Coronary artery (tissue), 2 donors: Measurements from ENCODE around the gene FICD.

Source experiments
- DNase-seq: peaks from one replicate; pipeline ENCODE4 v3.0.0-alpha.2; 2017; ENCODE audit warnings: low spot score
- H3K27ac ChIP-seq, 2 donors: fragments of 200-600 bp; sonication (generic); one replicate each; pipeline ENCODE4 v1.5.1; 2016 to 2019
- H3K4me3 ChIP-seq: fragments of 200-600 bp; sonication (generic); 2 replicates; pipeline ENCODE4 v1.5.1; 2016; ENCODE audit warnings: mild to moderate bottlenecking, moderate library complexity
- TF ChIP-seq, protein P1 (sequence below): fragments of 200-600 bp; sonication (generic); IDR thresholded peaks from one replicate; pipeline ENCODE4 v1.5.1; 2019; ENCODE audit warnings: antibody characterized with exemption

Gene FICD

DNA sequence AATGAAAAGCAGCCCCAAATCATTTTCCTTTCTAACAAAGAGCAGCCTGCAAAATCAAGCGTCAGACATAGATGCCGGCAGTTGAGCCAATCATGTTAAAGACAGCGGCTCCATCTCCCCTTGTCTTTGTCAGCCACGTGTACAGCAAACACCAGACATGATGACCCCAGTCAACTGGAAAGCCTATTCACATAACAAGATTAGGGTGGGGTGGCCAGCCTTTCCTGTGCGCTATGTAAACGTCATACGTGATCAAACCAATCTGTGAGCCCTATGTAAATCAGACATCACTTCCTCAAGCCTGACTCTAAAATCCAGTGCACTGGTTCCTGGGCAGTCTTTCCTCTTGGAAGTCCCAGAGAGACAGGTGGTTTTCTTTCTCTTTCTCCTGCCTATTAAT is 9.9 kb upstream of the FICD start:
- no peak overlapping the region for H3K27ac ChIP-seq
- TF ChIP-seq, protein P1, sequence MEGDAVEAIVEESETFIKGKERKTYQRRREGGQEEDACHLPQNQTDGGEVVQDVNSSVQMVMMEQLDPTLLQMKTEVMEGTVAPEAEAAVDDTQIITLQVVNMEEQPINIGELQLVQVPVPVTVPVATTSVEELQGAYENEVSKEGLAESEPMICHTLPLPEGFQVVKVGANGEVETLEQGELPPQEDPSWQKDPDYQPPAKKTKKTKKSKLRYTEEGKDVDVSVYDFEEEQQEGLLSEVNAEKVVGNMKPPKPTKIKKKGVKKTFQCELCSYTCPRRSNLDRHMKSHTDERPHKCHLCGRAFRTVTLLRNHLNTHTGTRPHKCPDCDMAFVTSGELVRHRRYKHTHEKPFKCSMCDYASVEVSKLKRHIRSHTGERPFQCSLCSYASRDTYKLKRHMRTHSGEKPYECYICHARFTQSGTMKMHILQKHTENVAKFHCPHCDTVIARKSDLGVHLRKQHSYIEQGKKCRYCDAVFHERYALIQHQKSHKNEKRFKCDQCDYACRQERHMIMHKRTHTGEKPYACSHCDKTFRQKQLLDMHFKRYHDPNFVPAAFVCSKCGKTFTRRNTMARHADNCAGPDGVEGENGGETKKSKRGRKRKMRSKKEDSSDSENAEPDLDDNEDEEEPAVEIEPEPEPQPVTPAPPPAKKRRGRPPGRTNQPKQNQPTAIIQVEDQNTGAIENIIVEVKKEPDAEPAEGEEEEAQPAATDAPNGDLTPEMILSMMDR: no peak
- no peak overlapping the region for H3K4me3 ChIP-seq
- no peak for DNase-seq

DNA sequence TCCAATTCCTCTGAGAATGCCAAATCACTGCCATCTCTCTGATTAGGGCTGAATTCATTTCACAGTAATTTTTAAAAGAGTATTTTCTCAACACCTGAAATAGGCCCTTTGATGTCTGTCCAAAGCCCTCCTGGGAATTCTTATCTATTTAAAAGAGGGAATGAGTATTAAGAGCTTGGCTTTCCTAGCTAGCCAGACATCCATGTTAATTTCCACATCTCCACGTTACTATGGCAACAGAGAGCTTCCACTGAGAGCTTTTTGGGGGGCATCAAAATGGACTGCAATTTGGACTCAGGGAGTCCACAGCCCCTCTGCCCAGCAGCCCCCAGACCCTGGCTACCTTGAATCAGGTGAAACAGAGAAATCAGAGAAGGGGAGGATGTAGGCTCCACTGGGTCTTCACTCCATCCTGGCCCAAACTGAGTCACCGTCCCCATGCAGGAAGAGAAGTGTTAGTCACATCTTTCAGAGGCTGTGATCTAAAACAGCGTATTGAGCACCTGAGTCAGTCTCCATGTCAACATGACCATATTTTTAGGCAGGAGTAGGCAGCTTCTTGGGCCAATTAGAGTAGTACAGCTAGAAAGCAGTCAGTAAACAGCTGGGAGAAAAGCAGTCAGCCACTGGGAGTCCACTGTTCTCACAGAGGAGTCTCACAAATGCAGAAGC is 7.0 kb upstream of the FICD start:
- no peak overlapping the region for H3K27ac ChIP-seq
- DNase-seq: no peak

DNA sequence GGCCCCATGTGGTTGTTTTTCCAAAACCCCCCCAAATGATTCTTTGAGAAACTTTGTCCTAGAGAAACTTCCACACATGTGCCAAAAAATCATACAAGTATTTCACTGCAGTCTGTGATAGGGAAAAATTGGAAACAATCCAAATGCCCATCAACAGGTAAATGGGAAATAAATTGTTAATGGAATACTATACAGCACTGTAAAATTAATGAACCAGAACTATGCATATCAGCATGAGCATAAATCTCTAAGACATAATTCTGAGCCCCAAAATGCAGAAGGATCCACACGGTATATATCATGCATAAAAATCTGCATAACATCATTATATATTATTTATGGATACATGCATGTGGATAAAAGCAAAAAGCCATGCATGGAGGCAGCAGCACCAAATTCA is 5.3 kb upstream of the FICD start:
- no peak overlapping the region for H3K4me3 ChIP-seq
- DNase-seq: no peak
- TF ChIP-seq, protein P1: no peak
- no peak overlapping the region for H3K27ac ChIP-seq

More for the DNA sequence above, 7.0 kb upstream of the FICD start:
- TF ChIP-seq, protein P1: no peak
- no peak overlapping the region for H3K4me3 ChIP-seq

- TF ChIP-seq, protein P1: no peak
- no peak for DNase-seq
- no peak overlapping the region for H3K4me3 ChIP-seq
- H3K27ac ChIP-seq: no peak overlapping the region
These were observed 4.2 kb upstream of the FICD start for GRCh38 chr12:108510836-108511235.

DNA sequence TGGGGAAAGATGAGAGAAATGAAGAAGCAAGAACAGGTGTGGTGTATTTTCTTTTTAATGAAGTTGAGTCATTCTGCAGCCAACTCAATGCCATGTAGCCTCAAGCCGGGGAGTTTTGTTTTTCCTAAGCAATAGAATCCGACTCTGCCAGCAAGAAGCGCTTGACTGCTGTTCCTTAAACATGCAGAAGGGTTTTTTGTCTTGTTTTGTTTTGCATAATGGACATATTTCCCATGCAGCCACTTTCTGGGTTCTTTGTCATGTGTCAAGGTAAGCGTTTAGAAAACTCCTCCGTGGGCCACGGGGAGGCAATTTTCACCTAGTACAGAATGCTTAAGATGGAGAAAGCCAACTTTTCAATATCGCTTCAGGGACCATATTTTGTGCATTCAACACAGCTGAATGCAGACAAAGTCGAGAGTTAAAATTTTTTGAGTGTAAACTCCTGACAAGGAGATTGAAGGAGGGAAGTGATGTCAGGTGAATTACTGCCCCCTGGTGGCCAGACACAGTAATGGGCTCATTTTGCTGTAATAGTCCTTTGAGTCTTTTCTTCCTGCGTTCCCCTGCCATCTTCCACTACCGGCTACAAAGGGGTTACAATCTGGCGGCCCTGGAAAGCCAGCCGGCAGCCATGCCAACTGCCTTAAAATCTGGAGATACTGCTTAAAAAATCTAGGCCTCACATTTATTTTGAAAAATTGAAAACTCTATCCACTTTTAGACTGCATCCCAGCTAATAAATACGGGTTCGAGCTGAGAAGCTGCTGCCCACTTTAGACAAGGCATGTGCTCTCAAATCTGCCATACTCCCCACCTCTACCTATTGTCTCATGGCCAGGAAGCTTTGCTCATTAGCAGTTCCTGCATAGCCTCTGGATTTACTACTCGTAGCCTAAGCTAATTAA is 3.2 kb upstream of the FICD start:
- TF ChIP-seq, protein P1: peak; percentile 83
- Histone ChIP-seq H3K27ac (no peak overlapping the region), H3K4me3 (no peak overlapping the region)
- DNase-seq: no peak

- Histone ChIP-seq H3K27ac (no peak overlapping the region), H3K4me3 (peak overlapping the region; percentile 75)
- no peak for DNase-seq
- TF ChIP-seq, protein P1: no peak
These were observed 557 bp upstream of the FICD start for GRCh38 chr12:108514468-108514972.
